ENCODE data around the gene TCTA. TPM values are rescaled to one million over a fixed set of nuclear protein-coding genes. Genes with fewer than 3 reads are reported as not detected.

TCTA gene
- total RNA-seq, 4 donors from 2014 or later = 12.0 to 25.8 (median 15.1) TPM

- no peak for DNase-seq
- H3K4me3 ChIP-seq = no peak overlapping the region
- no peaks in the 10 kb centered on the region for H3K27me3 ChIP-seq
- no peak for ATAC-seq
- intact Hi-C loops (cut with DNase I; ENCODE audit: low total_unique reads) (loop anchor here (5.0 kb wide), 1 partner anchor 83 kb away; the partner anchor contains the start of gene USP4), in situ Hi-C loops (cut with MboI; ENCODE audit: low sequenced_read_pairs in 4 of 4) (no loop called here)
- H3K4me1 ChIP-seq = peaks cover 7 to 12% of the 10 kb centered on the region in 2 donors
- H3K27ac ChIP-seq = no peak overlapping the region
- TF ChIP-seq POLR2A (IDR thresholded peaks at IDR 0.05) = no peak
- TF ChIP-seq, protein P1, sequence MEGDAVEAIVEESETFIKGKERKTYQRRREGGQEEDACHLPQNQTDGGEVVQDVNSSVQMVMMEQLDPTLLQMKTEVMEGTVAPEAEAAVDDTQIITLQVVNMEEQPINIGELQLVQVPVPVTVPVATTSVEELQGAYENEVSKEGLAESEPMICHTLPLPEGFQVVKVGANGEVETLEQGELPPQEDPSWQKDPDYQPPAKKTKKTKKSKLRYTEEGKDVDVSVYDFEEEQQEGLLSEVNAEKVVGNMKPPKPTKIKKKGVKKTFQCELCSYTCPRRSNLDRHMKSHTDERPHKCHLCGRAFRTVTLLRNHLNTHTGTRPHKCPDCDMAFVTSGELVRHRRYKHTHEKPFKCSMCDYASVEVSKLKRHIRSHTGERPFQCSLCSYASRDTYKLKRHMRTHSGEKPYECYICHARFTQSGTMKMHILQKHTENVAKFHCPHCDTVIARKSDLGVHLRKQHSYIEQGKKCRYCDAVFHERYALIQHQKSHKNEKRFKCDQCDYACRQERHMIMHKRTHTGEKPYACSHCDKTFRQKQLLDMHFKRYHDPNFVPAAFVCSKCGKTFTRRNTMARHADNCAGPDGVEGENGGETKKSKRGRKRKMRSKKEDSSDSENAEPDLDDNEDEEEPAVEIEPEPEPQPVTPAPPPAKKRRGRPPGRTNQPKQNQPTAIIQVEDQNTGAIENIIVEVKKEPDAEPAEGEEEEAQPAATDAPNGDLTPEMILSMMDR (IDR thresholded peaks at IDR 0.05 in 4 of 5, conservative IDR thresholded peaks at IDR 0.05 in 1 of 5) = no peak
- H3K36me3 ChIP-seq = peaks cover 0 to 24% of the 10 kb centered on the region in 2 donors
- H3K9me3 ChIP-seq = no peaks in the 10 kb centered on the region
Observed at GRCh38 chr3:49424816-49425215, 12.6 kb downstream of the TCTA start.

GRCh38 chr3:49427586-49427985, 15.4 kb downstream of the TCTA start:
- Histone ChIP-seq H3K27me3 (no peaks in the 10 kb centered on the region), H3K9me3 (no peaks in the 10 kb centered on the region), H3K4me3 (no peak overlapping the region), H3K36me3 (peaks cover 0 to 24% of the 10 kb centered on the region in 2 donors), H3K4me1 (peaks cover 7 to 12% of the 10 kb centered on the region in 2 donors), H3K27ac (peak overlapping the region in 3 of 4 donors; percentile 40 to 93 (median 82))
- ATAC-seq (peak; percentile 50), DNase-seq (no peak)
- TF ChIP-seq, protein P1 (IDR thresholded peaks at IDR 0.05 in 4 of 5, conservative IDR thresholded peaks at IDR 0.05 in 1 of 5) = no peak
- in situ Hi-C loops (cut with MboI; ENCODE audit: low sequenced_read_pairs in 4 of 4) = no loop called here
- intact Hi-C loops (cut with DNase I; ENCODE audit: low total_unique reads) = loop anchor here (5.0 kb wide), 1 partner anchor 85 kb away; the partner anchor contains the start of gene USP4

- DNase-seq (no peak), ATAC-seq (peak in 1 of 2 donors; percentile 5)
- Histone ChIP-seq H3K27ac (peak overlapping the region; percentile 82 to 93 (median 92)), H3K27me3 (no peaks in the 10 kb centered on the region), H3K36me3 (peaks cover 0 to 23% of the 10 kb centered on the region in 2 donors), H3K4me3 (peak overlapping the region; percentile 64 to 86 (median 74)), H3K9me3 (no peaks in the 10 kb centered on the region), H3K4me1 (peaks cover 7 to 12% of the 10 kb centered on the region in 2 donors)
- intact Hi-C loops (cut with DNase I; ENCODE audit: low total_unique reads) (loop anchor here (1.0 to 5.0 kb wide), 2 partner anchors 16 to 86 kb away; partner anchors contain the start of genes TCTA and USP4), in situ Hi-C loops (cut with MboI; ENCODE audit: low sequenced_read_pairs in 4 of 4) (no loop called here)
- TF ChIP-seq, protein P1 (IDR thresholded peaks at IDR 0.05 in 4 of 5, conservative IDR thresholded peaks at IDR 0.05 in 1 of 5) = no peak
- no peak for TF ChIP-seq POLR2A (IDR thresholded peaks at IDR 0.05)
Observed at GRCh38 chr3:49428752-49429080, 16.5 kb downstream of the TCTA start.

DNA sequence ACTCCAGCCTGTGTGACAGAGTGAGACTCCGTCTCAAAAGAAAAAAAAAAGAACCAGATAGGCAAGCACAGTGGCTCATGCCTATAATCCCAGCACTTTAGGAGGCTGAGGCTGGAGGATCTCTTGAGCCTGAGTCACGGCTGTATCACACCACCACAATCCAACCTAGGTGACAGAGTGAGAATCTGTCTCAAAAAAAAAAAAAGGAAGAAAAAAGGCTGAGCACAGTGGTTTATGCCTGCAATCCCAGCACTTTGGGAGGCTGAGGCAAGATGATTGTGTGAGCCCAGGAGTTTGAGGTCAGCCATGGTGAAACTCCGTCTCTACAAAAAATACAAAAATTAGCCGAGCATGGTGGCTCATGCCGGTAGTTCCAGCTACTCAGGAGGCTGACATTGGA, 22.5 kb downstream of the TCTA start:
- intact Hi-C loops (cut with DNase I; ENCODE audit: low total_unique reads) (no loop called here), in situ Hi-C loops (cut with MboI; ENCODE audit: low sequenced_read_pairs in 4 of 4) (no loop called here)
- Histone ChIP-seq H3K4me1 (no peaks in the 10 kb centered on the region), H3K27ac (no peak overlapping the region), H3K36me3 (no peaks in the 10 kb centered on the region), H3K4me3 (no peak overlapping the region), H3K27me3 (no peaks in the 10 kb centered on the region), H3K9me3 (no peaks in the 10 kb centered on the region)
- TF ChIP-seq, protein P1 (IDR thresholded peaks at IDR 0.05 in 4 of 5, conservative IDR thresholded peaks at IDR 0.05 in 1 of 5) = no peak
- TF ChIP-seq POLR2A (IDR thresholded peaks at IDR 0.05) = no peak
- ATAC-seq (no peak), DNase-seq (no peak)

DNA sequence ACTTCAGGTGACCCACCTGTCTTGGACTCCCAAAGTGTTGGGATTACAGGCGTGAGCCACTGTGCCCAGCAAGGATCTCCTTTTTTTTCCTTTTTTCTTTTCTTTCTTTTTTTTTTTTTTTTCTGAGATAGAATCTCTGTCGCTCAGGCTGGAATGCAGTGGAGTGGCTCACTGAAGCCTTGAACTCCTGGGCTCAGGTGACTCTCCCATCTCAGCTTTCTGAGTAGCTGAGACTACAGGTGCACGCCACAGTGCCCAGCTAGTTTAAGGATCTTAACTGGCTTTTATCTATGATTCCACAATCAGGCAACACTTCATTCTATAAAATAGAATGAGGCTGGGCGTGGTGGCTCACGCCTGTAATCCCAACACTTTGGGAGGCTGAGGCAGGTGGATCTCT, 33.2 kb downstream of the TCTA start:
- in situ Hi-C loops (cut with MboI; ENCODE audit: low sequenced_read_pairs in 4 of 4) = loop anchor here (5.0 to 10.0 kb wide), 3 partner anchors 101 to 281 kb away; partner anchors contain the start of genes CCDC71 (in 3 of the 4) and USP4 (in 3 of the 4)
- Histone ChIP-seq H3K4me3 (no peak overlapping the region), H3K27ac (no peak overlapping the region), H3K36me3 (no peaks in the 10 kb centered on the region), H3K27me3 (no peaks in the 10 kb centered on the region), H3K9me3 (no peaks in the 10 kb centered on the region), H3K4me1 (peaks cover 0 to 4% of the 10 kb centered on the region in 2 donors)
- intact Hi-C loops (cut with DNase I; ENCODE audit: low total_unique reads) = no loop called here
- TF ChIP-seq, protein P1 (IDR thresholded peaks at IDR 0.05 in 4 of 5, conservative IDR thresholded peaks at IDR 0.05 in 1 of 5) = no peak
- no peak for TF ChIP-seq POLR2A (IDR thresholded peaks at IDR 0.05)
- ATAC-seq (no peak), DNase-seq (no peak)

Measured in gastrocnemius medialis (tissue), 4 donors.